HEK293T (cell line): ENCODE results near the gene CR1.

Experiments
- BHLHE40 ChIP-seq: fragments of 450-650 bp; IDR thresholded peaks from 2 replicates; pipeline ENCODE4 v1.6.1; 2016; ENCODE audit warnings: mild to moderate bottlenecking, moderate library complexity, borderline replicate concordance
- CTBP1 ChIP-seq: fragments of 450-650 bp; IDR thresholded peaks from 2 replicates; pipeline ENCODE4 v1.6.1; 2016; ENCODE audit warnings: borderline replicate concordance
- ELF4 ChIP-seq: fragments of 450-650 bp; IDR thresholded peaks from 2 replicates; pipeline ENCODE4 v1.6.1; 2017; ENCODE audit warnings: antibody characterized with exemption
- FOXA1 ChIP-seq: fragments of 450-650 bp; IDR thresholded peaks from 2 replicates; pipeline ENCODE4 v1.6.1; 2016; ENCODE audit warnings: mild to moderate bottlenecking
- FOXK2 ChIP-seq: fragments of 450-650 bp; IDR thresholded peaks from 2 replicates; pipeline ENCODE4 v1.6.1; 2016; ENCODE audit warnings: mild to moderate bottlenecking
- FOXM1 ChIP-seq: fragments of 450-650 bp; IDR thresholded peaks from 2 replicates; pipeline ENCODE4 v1.6.1; 2017; ENCODE audit warnings: mild to moderate bottlenecking, borderline replicate concordance
- HDGF ChIP-seq: fragments of 450-650 bp; IDR thresholded peaks from 2 replicates; pipeline ENCODE4 v1.6.1; 2017; ENCODE audit warnings: antibody characterized with exemption, borderline replicate concordance
- L3MBTL2 ChIP-seq: fragments of 450-650 bp; conservative IDR thresholded peaks from 2 replicates; pipeline ENCODE4 v1.6.1; 2016; ENCODE audit warnings: mild to moderate bottlenecking
- NFRKB ChIP-seq: fragments of 450-650 bp; IDR thresholded peaks from 2 replicates; pipeline ENCODE4 v1.6.1; 2016; ENCODE audit warnings: mild to moderate bottlenecking, moderate library complexity
- SP1 ChIP-seq: fragments of 450-650 bp; IDR thresholded peaks from 2 replicates; pipeline ENCODE4 v1.6.1; 2017
- SUZ12 ChIP-seq: fragments of 450-650 bp; IDR thresholded peaks from 2 replicates; pipeline ENCODE4 v1.6.1; 2016; ENCODE audit warnings: mild to moderate bottlenecking
- TARDBP ChIP-seq: fragments of 450-650 bp; IDR thresholded peaks from 2 replicates; pipeline ENCODE4 v1.6.1; 2016
- ZNF384 ChIP-seq: fragments of 450-650 bp; IDR thresholded peaks from 2 replicates; pipeline ENCODE4 v1.6.1; 2016

- TF ChIP-seq ELF4 (no peak), TARDBP (no peak), HDGF (no peak), FOXM1 (no peak), CTBP1 (no peak), L3MBTL2 (no peak), ZNF384 (no peak), FOXA1 (no peak), SP1 (no peak), BHLHE40 (no peak), SUZ12 (no peak), NFRKB (no peak), FOXK2 (no peak)
Observed at GRCh38 chr1:207648334-207649209, 152.6 kb downstream of the CR1 start.
